Heart left ventricle (tissue), 16 donors: ENCODE data around the gene MAGI2. TPM values are rescaled to one million over a fixed set of nuclear protein-coding genes. Genes with fewer than 3 reads are reported as not detected.

Experiments used
- ATAC-seq, 4 donors: fragments of 200-7000 bp; cut with Tn5 transposase; one replicate each; pipeline ENCODE4 v1.9.1; 2020 to 2022; ENCODE audit warnings: moderate library complexity in 4 of 4, mild to moderate bottlenecking in 3 of 4, moderate number of reproducible peaks in 1 of 4
- DNase-seq, 5 donors: peaks; one replicate each; pipeline ENCODE4 v3.0.0-alpha.2; 2020
- H3K27ac ChIP-seq, 12 donors: fragments of 200-600 bp; sonication (generic) in 4 of 12; one replicate each; pipeline versions ENCODE4 v1.5.0 to v1.8.0; 2016 to 2022; ENCODE audit warnings: mild to moderate bottlenecking in 2 of 12
- H3K27me3 ChIP-seq, 9 donors: fragments of 200-600 bp; sonication (generic) in 2 of 9; one replicate each; pipeline versions ENCODE4 v1.5.1 to v1.8.0; 2016 to 2022; ENCODE audit warnings: mild to moderate bottlenecking in 3 of 9
- H3K36me3 ChIP-seq, 9 donors: fragments of 200-600 bp; sonication (generic) in 2 of 9; one replicate each; pipeline versions ENCODE4 v1.5.0 to v1.8.0; 2018 to 2022; ENCODE audit warnings: mild to moderate bottlenecking in 2 of 9
- H3K4me1 ChIP-seq, 12 donors: fragments of 200-600 bp; sonication (generic) in 4 of 12; one replicate each; pipeline versions ENCODE4 v1.5.0 to v1.8.0; 2016 to 2022; ENCODE audit warnings: mild to moderate bottlenecking in 3 of 12
- H3K4me3 ChIP-seq, 12 donors: fragments of 200-600 bp; sonication (generic) in 4 of 12; one replicate each; pipeline versions ENCODE4 v1.5.0 to v1.8.0; 2017 to 2022; ENCODE audit warnings: mild to moderate bottlenecking in 9 of 12, moderate library complexity in 4 of 12
- H3K9me3 ChIP-seq, 12 donors: fragments of 200-600 bp; sonication (generic) in 4 of 12; one replicate each; pipeline versions ENCODE4 v1.5.0 to v1.8.0; 2016 to 2022; ENCODE audit warnings: mild to moderate bottlenecking in 1 of 12
- POLR2A ChIP-seq, 2 donors: fragments of 450-650 bp; IDR thresholded peaks; one replicate each; pipeline ENCODE4 v1.6.1; 2017; ENCODE audit warnings: antibody characterized with exemption in 2 of 2, mild to moderate bottlenecking in 2 of 2, moderate library complexity in 2 of 2
- WGBS, 4 donors: extraction: QIAGEN DNeasy Blood & Tissue Kit in 2 of 4; methylation state at CpG; one replicate each; pipeline versions ENCODE4 v1.1.5 to v1.1.7; 2013 to 2018; 5-methylcytosine and 5-hydroxymethylcytosine counted together
- intact Hi-C, 10 donors: fragments of 100-400 bp; cut with DNase I; formaldehyde crosslinking; loops; one replicate each; pipeline versions ENCODE4 v1.11.1 to v1.14.2; 2022
- polyA plus RNA-seq, 2 donors: library from polyadenylated mRNA; stranded (reverse); fragments of 200-250 nt; gene quantifications; one replicate each; pipeline ENCODE4 v1.2.3, GENCODE V29; 2013
- total RNA-seq, 9 donors: library from RNA; depleted of rRNA in 2 of 9; stranded (reverse); fragments of >200 nt in 2 of 9; fragmentation: NEBNext Ultra II Directional in 3 of 9; extraction: Animal tissue kit (Norgen Biotek cat#: 25700) in 3 of 9; gene quantifications; one replicate each; pipeline versions ENCODE4 v1.1.0 to v1.2.4, GENCODE V29; 2016 to 2023
- TF ChIP-seq, protein P1 (sequence below), 12 donors: fragments of 200-600 bp; sonication (generic) in 4 of 12; IDR thresholded peaks; one replicate each; pipeline versions ENCODE4 v1.5.0 to v1.8.0; 2018 to 2022; ENCODE audit warnings: antibody characterized with exemption in 12 of 12, mild to moderate bottlenecking in 5 of 12
- donor health status: ischemic (EF 13 %, LVEDD 7.1; RV severe dilation, severe dysfunction).
- donor health status: healthy with polysubstance abuse.
- donor health status: DM: no; HTN: yes; CAD: no.
- donor health status: DM: no; HTN: no; CAD: no.
- donor health status: ischemic (EF 25% LVEDD 6.9; RV normal size, moderate dysfunction).
- donor health status: ischemic (EF 25% LVEDD 5.7; RV mildly dilated, moderate dysfunction).
- donor health status: healthy.
- donor health status: DM: yes; HTN: yes; CAD: no.
- donor health status: ischemic (EF 35%, LVEDD 5.7; RV mildly dilated, moderate dysfunction).
- donor health status: nonischemic (EF 11% LVEDD 7.7; RV severe dilation, severe dysfunction).
- donor health status: DM: yes; HTN: yes; CAD: no.
- donor health status: PGD.
- donor health status: ischemic (EF 29% LVEDD 5.4; RV normal size, mild dysfunction).
- donor health status: nonischemic (EF 23%, LVEDD 6.1; RV moderate dilation, normal function).

Gene MAGI2
- total and polyA plus RNA-seq, 11 donors = 1.1 to 6.8 (median 3.8) TPM

- ATAC-seq = no peak
- Histone ChIP-seq H3K27me3 (no peaks in the 10 kb centered on the region), H3K4me3 (no peak overlapping the region), H3K4me1 (no peaks in the 10 kb centered on the region), H3K36me3 (no peaks in the 10 kb centered on the region), H3K9me3 (no peaks in the 10 kb centered on the region), H3K27ac (no peak overlapping the region)
- intact Hi-C loops = no loop called here
- DNase-seq = no peak
- TF ChIP-seq POLR2A (IDR thresholded peaks at IDR 0.05) = no peak
- TF ChIP-seq, protein P1, sequence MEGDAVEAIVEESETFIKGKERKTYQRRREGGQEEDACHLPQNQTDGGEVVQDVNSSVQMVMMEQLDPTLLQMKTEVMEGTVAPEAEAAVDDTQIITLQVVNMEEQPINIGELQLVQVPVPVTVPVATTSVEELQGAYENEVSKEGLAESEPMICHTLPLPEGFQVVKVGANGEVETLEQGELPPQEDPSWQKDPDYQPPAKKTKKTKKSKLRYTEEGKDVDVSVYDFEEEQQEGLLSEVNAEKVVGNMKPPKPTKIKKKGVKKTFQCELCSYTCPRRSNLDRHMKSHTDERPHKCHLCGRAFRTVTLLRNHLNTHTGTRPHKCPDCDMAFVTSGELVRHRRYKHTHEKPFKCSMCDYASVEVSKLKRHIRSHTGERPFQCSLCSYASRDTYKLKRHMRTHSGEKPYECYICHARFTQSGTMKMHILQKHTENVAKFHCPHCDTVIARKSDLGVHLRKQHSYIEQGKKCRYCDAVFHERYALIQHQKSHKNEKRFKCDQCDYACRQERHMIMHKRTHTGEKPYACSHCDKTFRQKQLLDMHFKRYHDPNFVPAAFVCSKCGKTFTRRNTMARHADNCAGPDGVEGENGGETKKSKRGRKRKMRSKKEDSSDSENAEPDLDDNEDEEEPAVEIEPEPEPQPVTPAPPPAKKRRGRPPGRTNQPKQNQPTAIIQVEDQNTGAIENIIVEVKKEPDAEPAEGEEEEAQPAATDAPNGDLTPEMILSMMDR (IDR thresholded peaks at IDR 0.05) = no peak
- WGBS, 4 donors = 85 to 90% (median 87%) methylated on average over 5 of the region's 5 CpGs
Measured at GRCh38 chr7:78367280-78367773, 1086.1 kb downstream of the MAGI2 start.

DNA sequence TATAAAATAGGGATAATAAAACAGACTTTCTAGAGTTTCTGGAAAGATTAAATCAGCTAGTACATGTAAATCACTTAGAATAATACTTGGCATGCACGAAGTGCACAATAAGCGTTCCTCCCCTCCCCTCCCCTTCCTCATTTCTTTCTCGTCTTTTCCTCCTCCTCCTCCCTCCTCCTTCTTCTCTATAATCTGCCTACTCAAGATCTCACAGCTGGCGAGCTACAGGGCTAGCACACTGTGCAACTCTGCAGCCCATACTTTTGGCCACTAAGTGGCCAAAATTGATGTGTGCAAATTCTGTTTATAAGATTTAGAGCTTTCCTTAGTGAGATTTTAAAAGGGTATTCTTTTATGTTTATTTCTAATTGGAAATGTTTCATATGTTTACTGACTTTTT lies 1089.6 kb downstream of the MAGI2 start:
- Histone ChIP-seq H3K36me3 (no peaks in the 10 kb centered on the region), H3K27ac (no peak overlapping the region), H3K27me3 (no peaks in the 10 kb centered on the region), H3K4me3 (no peak overlapping the region), H3K9me3 (no peaks in the 10 kb centered on the region), H3K4me1 (no peaks in the 10 kb centered on the region)
- intact Hi-C loops = no loop called here
- 55 to 70% (median 62%) methylated on average over 4 of the region's 4 CpGs for WGBS, 4 donors
- ATAC-seq (no peak), DNase-seq (no peak)
- TF ChIP-seq, protein P1 (IDR thresholded peaks at IDR 0.05) = no peak
- TF ChIP-seq POLR2A (IDR thresholded peaks at IDR 0.05) = no peak

- 93 to 97% (median 95%) methylated on average over 1 of the region's 1 CpG for WGBS, 4 donors
- Histone ChIP-seq H3K27me3 (no peaks in the 10 kb centered on the region), H3K36me3 (no peaks in the 10 kb centered on the region), H3K4me3 (no peak overlapping the region), H3K4me1 (no peaks in the 10 kb centered on the region), H3K9me3 (no peaks in the 10 kb centered on the region), H3K27ac (no peak overlapping the region)
- intact Hi-C loops = no loop called here
- ATAC-seq (no peak), DNase-seq (no peak)
- TF ChIP-seq POLR2A (IDR thresholded peaks at IDR 0.05) = no peak
- TF ChIP-seq, protein P1 (IDR thresholded peaks at IDR 0.05) = no peak
Measured at GRCh38 chr7:78359836-78360235, 1093.6 kb downstream of the MAGI2 start.

DNA sequence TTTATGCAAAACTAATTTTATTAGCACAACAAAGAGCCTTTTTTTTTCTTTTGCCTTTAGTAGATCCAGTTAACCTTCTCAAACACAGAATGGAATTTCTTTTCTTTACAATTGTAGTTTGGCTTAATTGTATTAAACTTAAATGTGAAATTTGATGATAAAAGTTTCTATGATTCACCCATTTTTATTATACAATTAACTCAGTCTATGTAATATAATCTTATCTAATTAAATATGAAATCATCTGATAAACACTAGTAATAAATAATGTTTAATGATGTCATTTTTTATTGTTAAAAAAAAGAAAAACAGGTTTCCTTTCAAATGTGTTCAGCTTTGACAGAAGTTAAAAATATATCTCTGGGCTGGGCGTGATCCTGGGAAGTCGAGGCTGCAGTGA lies 1095.8 kb downstream of the MAGI2 start:
- WGBS, 4 donors = 79 to 89% (median 84%) methylated on average over 2 of the region's 2 CpGs

More for the DNA sequence above, 1095.8 kb downstream of the MAGI2 start:
- no peak for ATAC-seq
- H3K27me3 ChIP-seq = no peaks in the 10 kb centered on the region
- intact Hi-C loops = no loop called here
- H3K9me3 ChIP-seq = no peaks in the 10 kb centered on the region
- H3K4me3 ChIP-seq = no peak overlapping the region
- TF ChIP-seq, protein P1 (IDR thresholded peaks at IDR 0.05) = no peak
- TF ChIP-seq POLR2A (IDR thresholded peaks at IDR 0.05) = no peak
- no peaks in the 10 kb centered on the region for H3K36me3 ChIP-seq
- H3K27ac ChIP-seq = no peak overlapping the region
- H3K4me1 ChIP-seq = no peaks in the 10 kb centered on the region
- no peak for DNase-seq
